ENCODE results near the gene MICALL2.

Gene MICALL2

GRCh38 chr7:1493129-1493528 lies 33.9 kb upstream of the MICALL2 start:
- DNase-seq (ENCODE audit: low read depth in 2 of 2) = no peak

GRCh38 chr7:1492640-1493039 lies 33.4 kb upstream of the MICALL2 start:
- no peak for DNase-seq (ENCODE audit: low read depth in 2 of 2)

- DNase-seq (ENCODE audit: low read depth in 2 of 2) = no peak
These were observed 33.0 kb upstream of the MICALL2 start for GRCh38 chr7:1492221-1492620.

- no peak for DNase-seq (ENCODE audit: low read depth in 2 of 2)
These were observed 31.6 kb upstream of the MICALL2 start for GRCh38 chr7:1490837-1491236.

- no peak for DNase-seq (ENCODE audit: low read depth in 2 of 2)
These were observed 30.1 kb upstream of the MICALL2 start for GRCh38 chr7:1489336-1489735.

- no peak for DNase-seq (ENCODE audit: low read depth in 2 of 2)
These were observed 28.7 kb upstream of the MICALL2 start for GRCh38 chr7:1488016-1488415.

GRCh38 chr7:1487466-1487865 lies 28.2 kb upstream of the MICALL2 start:
- no peak for DNase-seq (ENCODE audit: low read depth in 2 of 2)

- no peak for DNase-seq (ENCODE audit: low read depth in 2 of 2)
These were observed 27.3 kb upstream of the MICALL2 start for GRCh38 chr7:1486571-1486970.

- no peak for DNase-seq (ENCODE audit: low read depth in 2 of 2)
These were observed 25.9 kb upstream of the MICALL2 start for GRCh38 chr7:1485156-1485555.

GRCh38 chr7:1484569-1484968 lies 25.3 kb upstream of the MICALL2 start:
- DNase-seq (ENCODE audit: low read depth in 2 of 2) = no peak

GRCh38 chr7:1483536-1484505 lies 24.6 kb upstream of the MICALL2 start:
- no peak for DNase-seq (ENCODE audit: low read depth in 2 of 2)

GRCh38 chr7:1483079-1483478 lies 23.8 kb upstream of the MICALL2 start:
- DNase-seq (ENCODE audit: low read depth in 2 of 2) = no peak

- DNase-seq (ENCODE audit: low read depth in 2 of 2) = no peak
These were observed 22.0 kb upstream of the MICALL2 start for GRCh38 chr7:1481300-1481699.

GRCh38 chr7:1480670-1481069 lies 21.4 kb upstream of the MICALL2 start:
- no peak for DNase-seq (ENCODE audit: low read depth in 2 of 2)

GRCh38 chr7:1479287-1479686 lies 20.0 kb upstream of the MICALL2 start:
- DNase-seq (ENCODE audit: low read depth in 2 of 2) = no peak

- no peak for DNase-seq (ENCODE audit: low read depth in 2 of 2)
These were observed 19.2 kb upstream of the MICALL2 start for GRCh38 chr7:1478480-1478879.

GRCh38 chr7:1476859-1477258 lies 17.6 kb upstream of the MICALL2 start:
- DNase-seq (ENCODE audit: low read depth in 2 of 2) = no peak

GRCh38 chr7:1475991-1476390 lies 16.7 kb upstream of the MICALL2 start:
- no peak for DNase-seq (ENCODE audit: low read depth in 2 of 2)

- DNase-seq (ENCODE audit: low read depth in 2 of 2) = no peak
These were observed 16.1 kb upstream of the MICALL2 start for GRCh38 chr7:1475393-1475792.

GRCh38 chr7:1474736-1475135 lies 15.5 kb upstream of the MICALL2 start:
- DNase-seq (ENCODE audit: low read depth in 2 of 2) = no peak

GRCh38 chr7:1473864-1474512 lies 14.7 kb upstream of the MICALL2 start:
- DNase-seq (ENCODE audit: low read depth in 2 of 2) = peak; percentile 78 to 84

GRCh38 chr7:1470901-1471300 lies 11.6 kb upstream of the MICALL2 start:
- DNase-seq (ENCODE audit: low read depth in 2 of 2) = no peak

- DNase-seq (ENCODE audit: low read depth in 2 of 2) = no peak
These were observed 9.5 kb upstream of the MICALL2 start for GRCh38 chr7:1468643-1469298.

Measured in stimulated activated CD4-positive, alpha-beta T cell treated with anti-CD3 and anti-CD28 coated beads, Interleukin-12 subunit alpha, Interleukin-12 subunit beta, amount 100 ng/mL, for 24 hours (primary cell).